PC-9 (cell line): ENCODE measurements around the gene ZFP57. TPM values are rescaled to one million over a fixed set of nuclear protein-coding genes. Genes with fewer than 3 reads are reported as not detected.

Experiments
- BruUV-seq: library from RNA; stranded (reverse); fragments of 400-500 nt; replicated peaks from 2 replicates; lab custom pipeline; 2021; lab: Mats Ljungman, UMichigan
- CTCF ChIA-PET: fragments of 300-600 bp; sonication (Branson Sonifier 250); formaldehyde crosslinking; loops from one replicate; lab custom pipeline; 2022; ENCODE audit warnings: antibody characterized with exemption; lab: Charles Lee
- POLR2A ChIA-PET: fragments of 300-600 bp; sonication (Branson Sonifier 250); formaldehyde crosslinking; loops from one replicate; lab custom pipeline; 2022; ENCODE audit warnings: antibody characterized with exemption; ENCODE audit not compliant: unreplicated experiment; lab: Charles Lee
- DNase-seq, 2 experiments: peaks; one replicate each; pipeline versions ENCODE4 v3.0.0 to v3.0.0-alpha.2; 2015 to 2022; ENCODE audit warnings: mixed read lengths in 1 of 2
- H2AFZ ChIP-seq: fragments of 200-600 bp; sonication (generic); 2 replicates; pipeline ENCODE4 v1.8.1; 2017; ENCODE audit warnings: antibody characterized with exemption
- H3F3A ChIP-seq: fragments of 200-600 bp; sonication (generic); 2 replicates; pipeline ENCODE4 v1.8.1; 2017; ENCODE audit warnings: antibody characterized with exemption, mild to moderate bottlenecking, low read depth; ENCODE audit not compliant: insufficient read depth
- H3K27ac ChIP-seq: fragments of 200-600 bp; sonication (generic); 2 replicates; pipeline ENCODE4 v1.6.1; 2016; ENCODE audit warnings: mixed run types
- H3K27me3 ChIP-seq: fragments of 200-600 bp; sonication (generic); 2 replicates; pipeline ENCODE4 v1.6.1; 2016; ENCODE audit warnings: low read depth, mixed run types; ENCODE audit not compliant: insufficient read depth
- H3K36me3 ChIP-seq: fragments of 200-600 bp; sonication (generic); 2 replicates; pipeline ENCODE4 v1.6.1; 2016; ENCODE audit warnings: low read depth, mixed run types
- H3K4me1 ChIP-seq: fragments of 200-600 bp; sonication (generic); replicated peaks from 2 replicates; pipeline ENCODE4 v1.6.1; 2016; ENCODE audit warnings: mixed run types; ENCODE audit not compliant: insufficient read depth
- H3K4me2 ChIP-seq: fragments of 200-600 bp; sonication (generic); 2 replicates; pipeline ENCODE4 v1.6.1; 2017; ENCODE audit warnings: mixed run types
- H3K4me3 ChIP-seq: fragments of 200-600 bp; sonication (generic); 2 replicates; pipeline ENCODE4 v1.6.1; 2016; ENCODE audit warnings: mixed run types
- H3K79me2 ChIP-seq: fragments of 200-600 bp; sonication (generic); 2 replicates; pipeline ENCODE4 v1.6.1; 2017; ENCODE audit warnings: low read depth, mixed run types
- H3K9me2 ChIP-seq: fragments of 200-600 bp; sonication (generic); 2 replicates; pipeline ENCODE4 v1.8.1; 2017; ENCODE audit warnings: mild to moderate bottlenecking; ENCODE audit not compliant: insufficient read depth
- H3K9me3 ChIP-seq: fragments of 200-600 bp; sonication (generic); 2 replicates; pipeline ENCODE4 v1.8.1; 2016; ENCODE audit warnings: low read depth; ENCODE audit not compliant: insufficient read depth
- H4K20me1 ChIP-seq: fragments of 200-600 bp; sonication (generic); 2 replicates; pipeline ENCODE4 v1.8.1; 2017; ENCODE audit not compliant: insufficient read depth
- CTCF ChIP-seq: fragments of 200-600 bp; sonication (generic); conservative IDR thresholded peaks from 2 replicates; pipeline ENCODE4 v1.6.1; 2017; ENCODE audit warnings: mixed run types, antibody characterized with exemption, mild to moderate bottlenecking, moderate library complexity
- EZH2 ChIP-seq: fragments of 200-600 bp; sonication (generic); IDR thresholded peaks from 2 replicates; pipeline ENCODE4 v1.8.0; 2017; ENCODE audit warnings: antibody characterized with exemption, low read depth
- intact Hi-C: fragments of 100-400 bp; cut with micrococcal nuclease; formaldehyde crosslinking; loops from one replicate; pipeline ENCODE4 v1.10.0; 2022; ENCODE audit not compliant: unreplicated experiment
- total RNA-seq: library from RNA; stranded (reverse); gene quantifications from 2 replicates; pipeline ENCODE4 v1.2.3, GENCODE V29; 2021

ZFP57 gene
- total RNA-seq, 1 experiment from 2014 or later: 1.1 TPM

GRCh38 chr6:29726571-29727194 lies 45.7 kb upstream of the ZFP57 start:
- no peaks in the 10 kb centered on the region for H3K36me3 ChIP-seq
- intact Hi-C loops: no loop called here
- CTCF ChIA-PET: interaction anchor here (1.0 kb wide), 1 partner anchor 12 kb away, joined by 3 read pairs; no protein-coding TSS in a partner anchor
- TF ChIP-seq CTCF: no peak
- no peak for TF ChIP-seq EZH2
- no TSS peak for BruUV-seq
- no peaks in the 10 kb centered on the region for H3F3A ChIP-seq
- H3K79me2 ChIP-seq: no peaks in the 10 kb centered on the region
- no peak overlapping the region for H2AFZ ChIP-seq
- POLR2A ChIA-PET: interaction anchor here (0.6 kb wide), 1 partner anchor 49 kb away, joined by 13 read pairs; no protein-coding TSS in a partner anchor
- no peak overlapping the region for H3K4me3 ChIP-seq
- H3K27me3 ChIP-seq: no peaks in the 10 kb centered on the region
- no peak overlapping the region for H3K27ac ChIP-seq
- no peak overlapping the region for H3K4me2 ChIP-seq
- no peaks in the 10 kb centered on the region for H3K9me2 ChIP-seq
- H3K9me3 ChIP-seq: no peaks in the 10 kb centered on the region
- no peaks in the 10 kb centered on the region for H4K20me1 ChIP-seq
- peak in 1 of 2 experiments; percentile 21 for DNase-seq
- H3K4me1 ChIP-seq: no peaks in the 10 kb centered on the region

GRCh38 chr6:29726001-29726400 lies 45.0 kb upstream of the ZFP57 start:
- Histone ChIP-seq H4K20me1 (no peaks in the 10 kb centered on the region), H3K4me3 (no peak overlapping the region), H3K4me1 (no peaks in the 10 kb centered on the region), H3K27ac (no peak overlapping the region), H3F3A (no peaks in the 10 kb centered on the region), H3K79me2 (no peaks in the 10 kb centered on the region), H2AFZ (no peak overlapping the region), H3K9me3 (no peaks in the 10 kb centered on the region), H3K4me2 (no peak overlapping the region), H3K36me3 (no peaks in the 10 kb centered on the region), H3K9me2 (no peaks in the 10 kb centered on the region), H3K27me3 (no peaks in the 10 kb centered on the region)
- peak in 1 of 2 experiments; percentile 11 for DNase-seq
- TF ChIP-seq EZH2 (no peak), CTCF (no peak)
- intact Hi-C loops: no loop called here
- CTCF ChIA-PET: interaction anchor here (0.5 kb wide), 1 partner anchor 21 kb away, joined by 4 read pairs; no protein-coding TSS in a partner anchor
- POLR2A ChIA-PET: no interaction called here
- BruUV-seq: no TSS peak

- DNase-seq: peak in 1 of 2 experiments; percentile 21
- intact Hi-C loops: no loop called here
- Histone ChIP-seq H3K4me1 (no peaks in the 10 kb centered on the region), H4K20me1 (no peaks in the 10 kb centered on the region), H2AFZ (no peak overlapping the region), H3K27ac (no peak overlapping the region), H3K9me2 (no peaks in the 10 kb centered on the region), H3K79me2 (no peaks in the 10 kb centered on the region), H3F3A (no peaks in the 10 kb centered on the region), H3K4me3 (no peak overlapping the region), H3K36me3 (no peaks in the 10 kb centered on the region), H3K27me3 (no peaks in the 10 kb centered on the region), H3K4me2 (no peak overlapping the region), H3K9me3 (no peaks in the 10 kb centered on the region)
- no TSS peak for BruUV-seq
- TF ChIP-seq CTCF (no peak), EZH2 (no peak)
- ChIA-PET CTCF (interaction anchor here (0.5 kb wide), 1 partner anchor 22 kb away, joined by 4 read pairs; no protein-coding TSS in a partner anchor), POLR2A (no interaction called here)
Measured at GRCh38 chr6:29724937-29725869, 44.3 kb upstream of the ZFP57 start.
